ENCODE measurements around the gene EAF1.
"Not testable (repeated sequence)": the region's sequence is repeated elsewhere in the genome, so short reads cannot be mapped to it uniquely, and the experiment has no call there.

EAF1 gene

DNA sequence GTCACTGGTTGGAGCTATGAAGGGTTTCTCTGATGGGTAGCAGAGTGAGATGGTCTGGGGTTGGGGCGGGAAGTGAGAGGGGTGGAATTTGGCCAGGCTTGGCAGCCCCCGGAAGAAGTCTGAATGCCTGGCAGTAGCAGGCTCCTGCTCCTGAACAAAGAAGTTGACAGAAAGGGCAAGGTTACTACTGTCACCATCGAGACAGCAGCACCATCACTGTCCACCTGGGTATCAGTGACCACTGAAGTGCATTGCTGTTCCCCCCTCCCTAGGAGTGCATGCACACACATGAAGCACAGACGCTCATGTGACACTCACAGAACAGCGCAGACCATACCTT is 51.2 kb downstream of the EAF1 start:
- DNase-seq = peak; percentile 29
- no peaks in the 10 kb centered on the region for H3K9me3 ChIP-seq
- peaks cover 17% of the 10 kb centered on the region for H3K4me1 ChIP-seq
- H3K4me3 ChIP-seq (ENCODE audit: low read depth, low read length) = no peak overlapping the region
- H3K27me3 ChIP-seq = no peaks in the 10 kb centered on the region
- TF ChIP-seq, protein P1, sequence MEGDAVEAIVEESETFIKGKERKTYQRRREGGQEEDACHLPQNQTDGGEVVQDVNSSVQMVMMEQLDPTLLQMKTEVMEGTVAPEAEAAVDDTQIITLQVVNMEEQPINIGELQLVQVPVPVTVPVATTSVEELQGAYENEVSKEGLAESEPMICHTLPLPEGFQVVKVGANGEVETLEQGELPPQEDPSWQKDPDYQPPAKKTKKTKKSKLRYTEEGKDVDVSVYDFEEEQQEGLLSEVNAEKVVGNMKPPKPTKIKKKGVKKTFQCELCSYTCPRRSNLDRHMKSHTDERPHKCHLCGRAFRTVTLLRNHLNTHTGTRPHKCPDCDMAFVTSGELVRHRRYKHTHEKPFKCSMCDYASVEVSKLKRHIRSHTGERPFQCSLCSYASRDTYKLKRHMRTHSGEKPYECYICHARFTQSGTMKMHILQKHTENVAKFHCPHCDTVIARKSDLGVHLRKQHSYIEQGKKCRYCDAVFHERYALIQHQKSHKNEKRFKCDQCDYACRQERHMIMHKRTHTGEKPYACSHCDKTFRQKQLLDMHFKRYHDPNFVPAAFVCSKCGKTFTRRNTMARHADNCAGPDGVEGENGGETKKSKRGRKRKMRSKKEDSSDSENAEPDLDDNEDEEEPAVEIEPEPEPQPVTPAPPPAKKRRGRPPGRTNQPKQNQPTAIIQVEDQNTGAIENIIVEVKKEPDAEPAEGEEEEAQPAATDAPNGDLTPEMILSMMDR (IDR thresholded peaks at IDR 0.05; ENCODE audit: low read depth, low read length) = no peak
- no peaks in the 10 kb centered on the region for H3K36me3 ChIP-seq

DNA sequence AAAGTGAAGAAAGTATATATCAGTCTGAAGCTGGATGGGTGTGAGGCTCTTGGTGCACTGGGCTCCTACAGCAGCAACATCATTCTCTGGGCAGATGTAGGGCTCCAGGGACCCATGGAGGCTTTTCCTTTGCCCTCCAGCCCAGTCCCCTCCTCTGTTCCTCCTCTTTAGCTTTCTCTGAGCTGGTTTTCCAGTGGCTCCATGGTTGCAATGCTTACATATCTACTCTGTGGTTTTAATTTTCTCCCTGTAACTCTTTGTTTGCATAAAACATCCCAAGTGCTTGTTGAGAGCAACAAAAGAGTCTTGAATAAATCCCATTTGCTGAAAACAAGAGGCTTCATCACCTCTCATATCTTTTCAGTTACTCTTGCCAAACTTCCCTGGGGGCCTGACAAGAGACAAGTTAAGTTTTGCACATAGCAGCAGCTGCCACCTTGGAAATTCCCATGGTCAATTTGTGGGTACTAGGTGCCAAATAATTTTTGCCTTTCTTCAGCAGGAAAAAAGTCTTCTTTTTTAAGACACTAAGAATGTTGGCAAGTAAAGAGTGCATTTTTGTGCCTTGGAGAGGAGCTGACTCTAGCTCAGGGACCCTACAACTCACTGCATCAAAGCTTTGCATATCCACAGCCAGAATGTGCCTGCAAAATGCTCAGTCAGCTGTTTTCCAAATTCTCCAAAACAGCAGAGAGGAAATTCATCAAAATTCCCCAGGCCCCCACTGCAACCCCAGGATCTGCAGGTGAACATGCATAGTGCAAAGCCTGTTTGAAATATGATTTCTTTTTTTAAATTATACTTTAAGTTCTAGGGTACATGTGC is 52.2 kb downstream of the EAF1 start:
- H3K36me3 ChIP-seq = no peaks in the 10 kb centered on the region
- peaks cover 17% of the 10 kb centered on the region for H3K4me1 ChIP-seq
- DNase-seq = no peak
- H3K9me3 ChIP-seq = no peaks in the 10 kb centered on the region
- H3K27me3 ChIP-seq = no peaks in the 10 kb centered on the region
- no peak overlapping the region for H3K4me3 ChIP-seq (ENCODE audit: low read depth, low read length)
- TF ChIP-seq, protein P1 (IDR thresholded peaks at IDR 0.05; ENCODE audit: low read depth, low read length) = no peak

DNA sequence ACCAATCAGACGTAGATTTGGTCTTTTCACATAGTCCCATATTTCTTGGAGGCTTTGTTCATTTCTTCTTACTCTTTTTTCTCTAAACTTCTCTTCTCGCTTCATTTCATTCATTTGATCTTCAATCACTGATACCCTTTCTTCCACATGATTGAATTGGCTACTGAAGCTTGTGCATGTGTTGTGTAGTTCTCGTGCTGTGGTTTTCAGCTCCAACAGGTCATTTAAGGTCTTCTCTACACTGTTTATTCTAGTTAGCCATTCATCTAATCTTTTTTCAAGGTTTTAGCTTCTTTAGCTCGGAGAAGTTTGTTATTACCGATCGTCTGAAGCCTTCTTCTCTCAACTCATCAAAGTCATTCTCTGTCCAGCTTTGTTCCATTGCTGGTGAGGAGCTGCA is 57.2 kb downstream of the EAF1 start:
- not testable (repeated sequence) for H3K27me3 ChIP-seq; H3K36me3 ChIP-seq; DNase-seq; H3K4me1 ChIP-seq; H3K4me3 ChIP-seq (ENCODE audit: low read depth, low read length); H3K9me3 ChIP-seq

DNA sequence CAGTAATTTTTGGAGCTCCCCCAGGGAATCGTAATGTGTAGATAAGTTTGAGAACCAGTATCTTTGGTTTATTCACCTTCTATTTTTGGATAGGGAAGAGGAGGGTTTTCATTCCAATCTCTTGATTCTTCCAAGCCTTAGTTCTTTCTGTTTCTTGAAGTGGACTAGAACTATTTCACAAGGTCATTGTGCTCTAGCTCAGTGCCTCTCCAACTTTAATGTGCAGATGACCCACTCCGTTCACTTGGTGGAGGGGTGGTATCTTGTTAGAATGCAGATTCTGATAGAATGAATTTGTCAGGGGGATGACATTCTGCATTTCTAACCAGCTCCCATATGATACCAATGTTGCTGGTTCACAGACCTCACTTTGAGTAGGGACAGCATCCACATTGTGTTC is 58.6 kb downstream of the EAF1 start:
- no peak for DNase-seq
- H3K9me3 ChIP-seq = no peaks in the 10 kb centered on the region
- TF ChIP-seq, protein P1 (IDR thresholded peaks at IDR 0.05; ENCODE audit: low read depth, low read length) = no peak
- H3K4me1 ChIP-seq = no peaks in the 10 kb centered on the region
- no peaks in the 10 kb centered on the region for H3K27me3 ChIP-seq
- H3K4me3 ChIP-seq (ENCODE audit: low read depth, low read length) = no peak overlapping the region
- H3K36me3 ChIP-seq = no peaks in the 10 kb centered on the region

DNA sequence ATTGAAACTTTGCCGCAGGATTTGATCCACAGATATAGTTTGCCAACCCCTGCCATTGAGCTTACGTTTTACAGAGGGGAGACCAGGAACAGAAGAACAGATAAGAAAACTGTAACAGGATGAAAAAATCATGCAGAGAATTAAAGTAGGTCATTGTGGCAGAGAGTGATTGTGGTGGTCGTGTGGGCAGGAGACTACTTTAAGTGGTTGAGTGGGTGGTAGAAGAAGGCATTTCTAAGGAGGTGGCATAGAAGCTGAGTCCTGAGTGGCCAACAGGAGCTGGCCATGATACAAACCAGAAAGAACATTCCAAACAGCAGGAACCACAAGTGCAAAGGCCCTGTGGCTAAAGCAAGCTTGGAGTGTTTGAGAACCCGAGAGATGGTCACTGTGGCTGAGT is 59.6 kb downstream of the EAF1 start:
- H3K4me3 ChIP-seq (ENCODE audit: low read depth, low read length) = no peak overlapping the region
- no peaks in the 10 kb centered on the region for H3K4me1 ChIP-seq
- H3K36me3 ChIP-seq = no peaks in the 10 kb centered on the region
- H3K9me3 ChIP-seq = no peaks in the 10 kb centered on the region
- TF ChIP-seq, protein P1 (IDR thresholded peaks at IDR 0.05; ENCODE audit: low read depth, low read length) = no peak
- no peaks in the 10 kb centered on the region for H3K27me3 ChIP-seq
- DNase-seq = no peak

DNA sequence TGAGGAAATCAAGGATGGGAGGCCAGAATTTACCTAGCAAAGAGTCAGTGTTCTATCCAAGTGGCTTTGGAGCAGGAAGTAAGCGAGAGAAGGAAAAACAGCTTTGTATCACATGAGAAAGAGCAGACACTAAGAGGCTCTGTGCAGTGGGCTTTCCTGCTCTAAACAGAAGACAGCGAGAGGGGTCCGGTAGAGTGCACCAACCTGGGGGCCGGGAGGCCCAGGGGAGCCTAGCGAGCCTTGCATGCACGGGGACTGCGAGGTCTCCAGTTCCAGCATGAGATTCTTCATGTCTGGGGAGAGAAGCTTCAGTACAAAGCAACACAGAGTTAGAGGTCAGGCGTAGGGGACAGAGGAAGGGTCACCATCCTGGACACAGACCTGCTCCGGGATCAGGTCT is 60.6 kb downstream of the EAF1 start:
- DNase-seq = no peak
- H3K27me3 ChIP-seq = no peaks in the 10 kb centered on the region
- TF ChIP-seq, protein P1 (IDR thresholded peaks at IDR 0.05; ENCODE audit: low read depth, low read length) = no peak
- H3K4me3 ChIP-seq (ENCODE audit: low read depth, low read length) = no peak overlapping the region
- H3K4me1 ChIP-seq = no peaks in the 10 kb centered on the region
- H3K36me3 ChIP-seq = no peaks in the 10 kb centered on the region
- H3K9me3 ChIP-seq = no peaks in the 10 kb centered on the region

Data from BE2C (cell line).